Measurements from ENCODE around the gene ZFP36. TPM values are rescaled to one million over a fixed set of nuclear protein-coding genes. Genes with fewer than 3 reads are reported as not detected.
"Not testable (repeated sequence)": the region's sequence is repeated elsewhere in the genome, so short reads cannot be mapped to it uniquely, and the experiment has no call there.

Gene ZFP36
- total RNA-seq, 2 experiments from 2014 or later: 1,278 to 1,362 TPM

DNA sequence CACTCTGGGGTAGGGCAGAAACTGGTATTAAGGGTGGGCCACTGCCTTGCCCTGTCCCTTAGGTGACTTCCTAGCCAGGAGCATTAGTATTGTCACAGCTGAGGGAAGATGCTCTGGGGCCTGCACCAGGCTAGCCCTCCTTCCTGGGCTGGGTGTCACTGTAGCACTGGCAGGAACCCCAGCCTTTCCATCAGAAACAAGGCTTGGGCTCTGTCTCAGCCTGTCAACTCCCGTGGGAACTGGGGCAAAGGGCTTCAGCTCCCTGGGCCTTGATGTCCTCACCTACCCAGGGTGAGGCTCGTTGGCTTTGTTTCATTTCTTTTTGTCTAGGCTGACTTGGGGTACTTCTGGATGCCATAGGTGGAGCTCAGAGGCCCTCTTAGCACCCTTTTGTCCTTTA, 33.7 kb upstream of the ZFP36 start:
- TF ChIP-seq, protein P1, sequence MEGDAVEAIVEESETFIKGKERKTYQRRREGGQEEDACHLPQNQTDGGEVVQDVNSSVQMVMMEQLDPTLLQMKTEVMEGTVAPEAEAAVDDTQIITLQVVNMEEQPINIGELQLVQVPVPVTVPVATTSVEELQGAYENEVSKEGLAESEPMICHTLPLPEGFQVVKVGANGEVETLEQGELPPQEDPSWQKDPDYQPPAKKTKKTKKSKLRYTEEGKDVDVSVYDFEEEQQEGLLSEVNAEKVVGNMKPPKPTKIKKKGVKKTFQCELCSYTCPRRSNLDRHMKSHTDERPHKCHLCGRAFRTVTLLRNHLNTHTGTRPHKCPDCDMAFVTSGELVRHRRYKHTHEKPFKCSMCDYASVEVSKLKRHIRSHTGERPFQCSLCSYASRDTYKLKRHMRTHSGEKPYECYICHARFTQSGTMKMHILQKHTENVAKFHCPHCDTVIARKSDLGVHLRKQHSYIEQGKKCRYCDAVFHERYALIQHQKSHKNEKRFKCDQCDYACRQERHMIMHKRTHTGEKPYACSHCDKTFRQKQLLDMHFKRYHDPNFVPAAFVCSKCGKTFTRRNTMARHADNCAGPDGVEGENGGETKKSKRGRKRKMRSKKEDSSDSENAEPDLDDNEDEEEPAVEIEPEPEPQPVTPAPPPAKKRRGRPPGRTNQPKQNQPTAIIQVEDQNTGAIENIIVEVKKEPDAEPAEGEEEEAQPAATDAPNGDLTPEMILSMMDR (IDR thresholded peaks at IDR 0.05): no peak
- no peak for ATAC-seq (ENCODE audit: poor library complexity)
- H3K4me1 Mint-ChIP-seq (ENCODE audit: low read depth): no peaks in the 10 kb centered on the region
- ChIA-PET CTCF (no interaction called here), POLR2A (no interaction called here)
- H3K27ac Mint-ChIP-seq: no peak overlapping the region
- peak overlapping the region in 1 of 2 donors; percentile 2 for H3K27ac ChIP-seq (ENCODE audit: low read depth in 1 of 2, low read length in 2 of 2)
- H3K27me3 ChIP-seq (ENCODE audit: control insufficient read depth in 1 of 2, insufficient read depth in 2 of 2, low read length in 2 of 2): no peaks in the 10 kb centered on the region
- no peak for DNase-seq
- peaks cover 82% of the 10 kb centered on the region for H3K36me3 Mint-ChIP-seq (ENCODE audit: low read depth)
- H3K4me3 Mint-ChIP-seq: no peak overlapping the region
- H3K36me3 ChIP-seq (ENCODE audit: insufficient read depth, low read length): peaks cover 82% of the 10 kb centered on the region
- H3K27me3 Mint-ChIP-seq: no peaks in the 10 kb centered on the region
- H3K9me3 ChIP-seq (ENCODE audit: control insufficient read depth in 1 of 2, insufficient read depth in 1 of 2, low read length in 2 of 2): no peaks in the 10 kb centered on the region
- H3K9me3 Mint-ChIP-seq: no peaks in the 10 kb centered on the region
- intact Hi-C loops (cut with DNase I, micrococcal nuclease): no loop called here
- no peak overlapping the region for H3K4me3 ChIP-seq (ENCODE audit: low read length)
- H3K4me1 ChIP-seq (ENCODE audit: insufficient read depth, low read length): no peaks in the 10 kb centered on the region

DNA sequence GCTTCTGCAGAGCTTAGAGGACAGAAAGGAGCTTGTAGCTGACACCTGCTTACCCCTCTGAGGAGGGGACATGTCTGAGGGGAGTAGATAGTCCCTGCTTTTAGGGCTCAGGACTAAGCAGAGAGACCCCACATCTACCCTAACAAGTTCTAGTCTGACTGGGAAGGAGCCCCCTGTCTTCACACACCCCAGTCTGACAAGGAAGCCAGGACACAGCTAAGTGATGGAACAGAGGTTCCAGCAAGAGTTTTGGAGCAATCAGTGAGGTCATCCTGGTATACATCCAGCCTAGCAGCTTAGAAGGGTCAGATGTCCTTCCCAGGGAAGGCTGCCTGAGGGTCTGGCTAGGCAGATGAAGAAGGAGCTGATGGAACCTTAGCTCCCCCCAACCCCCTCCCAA, 30.7 kb upstream of the ZFP36 start:
- POLR2A ChIA-PET: no interaction called here
- intact Hi-C loops (cut with DNase I, micrococcal nuclease): no loop called here
- H3K4me1 ChIP-seq (ENCODE audit: insufficient read depth, low read length): no peaks in the 10 kb centered on the region
- Mint-ChIP-seq H3K4me1 (ENCODE audit: low read depth) (no peaks in the 10 kb centered on the region), H3K9me3 (no peaks in the 10 kb centered on the region), H3K27ac (no peak overlapping the region), H3K36me3 (ENCODE audit: low read depth) (peaks cover 84% of the 10 kb centered on the region), H3K4me3 (no peak overlapping the region), H3K27me3 (no peaks in the 10 kb centered on the region)
- no peaks in the 10 kb centered on the region for H3K27me3 ChIP-seq (ENCODE audit: control insufficient read depth in 1 of 2, insufficient read depth in 2 of 2, low read length in 2 of 2)
- no peak for DNase-seq
- CTCF ChIA-PET: no interaction called here
- H3K36me3 ChIP-seq (ENCODE audit: insufficient read depth, low read length): peaks cover 79% of the 10 kb centered on the region
- H3K27ac ChIP-seq (ENCODE audit: low read depth in 1 of 2, low read length in 2 of 2): no peak overlapping the region
- H3K4me3 ChIP-seq (ENCODE audit: low read length): no peak overlapping the region
- ATAC-seq (ENCODE audit: poor library complexity): no peak
- TF ChIP-seq, protein P1 (IDR thresholded peaks at IDR 0.05): no peak
- no peaks in the 10 kb centered on the region for H3K9me3 ChIP-seq (ENCODE audit: control insufficient read depth in 1 of 2, insufficient read depth in 1 of 2, low read length in 2 of 2)

DNA sequence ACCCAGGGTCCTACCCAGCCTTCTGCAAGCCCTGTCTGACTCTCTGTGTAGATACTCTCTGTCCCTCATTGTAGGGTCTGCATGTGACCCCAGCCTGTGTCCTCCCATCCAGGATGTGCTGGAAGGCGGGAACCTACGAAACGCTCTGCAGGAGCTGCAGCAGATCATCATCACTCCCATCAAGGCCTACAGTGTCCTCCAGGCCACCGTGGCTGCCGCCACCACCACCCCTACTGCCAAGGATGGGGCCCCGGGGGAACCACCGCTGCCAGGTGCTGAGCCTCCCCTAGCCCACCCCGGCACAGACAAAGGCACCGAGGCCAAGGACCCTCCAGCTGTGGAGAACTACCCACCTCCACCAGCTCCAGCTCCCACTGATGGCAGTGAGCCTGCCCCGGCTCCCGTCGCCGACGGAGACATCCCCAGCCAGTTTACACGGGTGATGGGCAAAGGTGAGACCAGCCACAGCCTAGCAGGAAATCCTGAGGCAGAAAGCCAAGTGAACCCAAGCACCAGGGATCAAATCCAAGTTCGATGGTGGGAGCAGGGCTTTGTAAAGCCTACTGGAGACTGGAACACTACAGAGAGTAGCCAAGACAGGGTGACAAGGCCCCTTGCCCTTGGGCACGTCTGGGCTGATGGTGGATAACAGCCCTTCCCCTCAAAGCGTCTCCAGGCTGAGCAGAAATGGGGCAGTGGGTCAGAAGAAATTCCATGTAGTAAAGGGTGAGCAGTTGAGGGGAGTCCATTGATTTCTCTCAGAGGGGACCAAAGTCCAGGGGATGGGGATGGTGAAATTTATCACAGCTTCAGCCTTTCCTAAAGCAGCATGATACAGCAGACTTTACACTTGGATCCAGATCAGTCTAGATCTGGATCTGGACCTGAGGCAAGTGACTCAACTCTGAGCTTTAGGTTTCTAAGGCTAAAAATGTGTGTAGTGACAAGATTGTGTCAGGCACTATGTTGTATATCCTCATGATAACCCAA, 29.0 kb upstream of the ZFP36 start:
- no peaks in the 10 kb centered on the region for H3K4me1 Mint-ChIP-seq (ENCODE audit: low read depth)
- ATAC-seq (ENCODE audit: poor library complexity) (no peak), DNase-seq (no peak)
- ChIA-PET CTCF (no interaction called here), POLR2A (no interaction called here)
- H3K27me3 Mint-ChIP-seq: no peaks in the 10 kb centered on the region
- intact Hi-C loops (cut with DNase I, micrococcal nuclease): no loop called here
- no peak overlapping the region for H3K27ac Mint-ChIP-seq
- no peak overlapping the region for H3K27ac ChIP-seq (ENCODE audit: low read depth in 1 of 2, low read length in 2 of 2)
- TF ChIP-seq, protein P1 (IDR thresholded peaks at IDR 0.05): no peak
- no peaks in the 10 kb centered on the region for H3K27me3 ChIP-seq (ENCODE audit: control insufficient read depth in 1 of 2, insufficient read depth in 2 of 2, low read length in 2 of 2)
- H3K4me1 ChIP-seq (ENCODE audit: insufficient read depth, low read length): no peaks in the 10 kb centered on the region
- H3K36me3 Mint-ChIP-seq (ENCODE audit: low read depth): peaks cover 84% of the 10 kb centered on the region
- no peaks in the 10 kb centered on the region for H3K9me3 Mint-ChIP-seq
- H3K4me3 ChIP-seq (ENCODE audit: low read length): no peak overlapping the region
- no peak overlapping the region for H3K4me3 Mint-ChIP-seq
- peaks cover 79% of the 10 kb centered on the region for H3K36me3 ChIP-seq (ENCODE audit: insufficient read depth, low read length)
- H3K9me3 ChIP-seq (ENCODE audit: control insufficient read depth in 1 of 2, insufficient read depth in 1 of 2, low read length in 2 of 2): no peaks in the 10 kb centered on the region

DNA sequence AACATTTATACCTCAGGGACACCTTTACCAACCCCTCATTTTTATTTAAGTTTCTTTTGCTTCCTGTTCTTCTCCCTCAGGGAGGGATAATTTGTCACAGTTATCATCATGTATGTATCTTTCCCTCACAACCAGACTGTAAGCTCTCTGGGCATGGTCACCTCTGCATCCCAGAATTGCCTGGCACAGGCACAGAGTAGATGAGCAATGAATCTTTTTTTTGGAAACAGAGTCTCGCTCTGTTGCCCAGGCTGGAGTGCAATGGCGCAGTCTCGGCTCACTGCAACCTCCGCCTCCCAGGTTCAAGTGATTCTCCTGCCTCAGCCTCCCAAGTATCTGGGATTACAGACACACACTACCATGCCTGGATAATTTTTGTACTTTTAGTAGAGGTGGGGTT, 27.3 kb upstream of the ZFP36 start:
- H3K27me3 Mint-ChIP-seq; H3K4me1 ChIP-seq (ENCODE audit: insufficient read depth, low read length); intact Hi-C loops (cut with DNase I, micrococcal nuclease); DNase-seq; H3K4me1 Mint-ChIP-seq (ENCODE audit: low read depth); H3K4me3 Mint-ChIP-seq; POLR2A ChIA-PET; H3K27ac ChIP-seq (ENCODE audit: low read depth in 1 of 2, low read length in 2 of 2); H3K4me3 ChIP-seq (ENCODE audit: low read length); H3K9me3 ChIP-seq (ENCODE audit: control insufficient read depth in 1 of 2, insufficient read depth in 1 of 2, low read length in 2 of 2); H3K9me3 Mint-ChIP-seq; H3K27me3 ChIP-seq (ENCODE audit: control insufficient read depth in 1 of 2, insufficient read depth in 2 of 2, low read length in 2 of 2); ATAC-seq (ENCODE audit: poor library complexity): not testable (repeated sequence)
- H3K36me3 ChIP-seq (ENCODE audit: insufficient read depth, low read length): peaks cover 86% of the 10 kb centered on the region
- H3K27ac Mint-ChIP-seq: peak overlapping the region; percentile 47
- peaks cover 93% of the 10 kb centered on the region for H3K36me3 Mint-ChIP-seq (ENCODE audit: low read depth)
- CTCF ChIA-PET: interaction anchor here (1.7 kb wide), 1 partner anchor 37 kb away, joined by 4 read pairs; the partner anchor contains the start of gene SAMD4B
